ENCODE measurements around the gene NMRAL1. TPM values are rescaled to one million over a fixed set of nuclear protein-coding genes. Genes with fewer than 3 reads are reported as not detected.

Gene NMRAL1
- polyA plus RNA-seq, 3 donors = 39.2 to 57.0 (median 49.4) TPM

- H3K36me3 ChIP-seq (replicated peaks in 1 of 2; ENCODE audit: control insufficient read depth in 1 of 2, insufficient read depth in 2 of 2, low read length in 2 of 2) = peaks cover 20 to 29% of the 10 kb centered on the region in 2 donors
- H3K4me1 ChIP-seq (ENCODE audit: control insufficient read depth in 1 of 2, insufficient read depth in 2 of 2, low read length in 2 of 2) = peaks cover 14% of the 10 kb centered on the region in 2 donors
- H3K27me3 ChIP-seq (ENCODE audit: control insufficient read depth in 2 of 2, insufficient read depth in 2 of 2, low read length in 2 of 2) = no peaks in the 10 kb centered on the region
- no peaks in the 10 kb centered on the region for H3K9me3 Mint-ChIP-seq
- no peak overlapping the region for H3K27ac ChIP-seq (ENCODE audit: low read depth in 1 of 2, low read length in 2 of 2)
- DNase-seq = no peak
- H3K79me2 ChIP-seq (ENCODE audit: insufficient read depth, low read length) = peaks cover 57% of the 10 kb centered on the region
- H3K27ac Mint-ChIP-seq = peak overlapping the region in 1 of 7 donors; percentile 32
- TF ChIP-seq CTCF (IDR thresholded peaks at IDR 0.05) = no peak
- H3K36me3 Mint-ChIP-seq = peaks cover 17 to 37% of the 10 kb centered on the region in 2 donors
- H3K4me3 ChIP-seq (replicated peaks in 1 of 3; ENCODE audit: low read depth in 2 of 3, low read length in 3 of 3) = no peak overlapping the region
- no CpG with 5 or more reads among the region's 1 CpG for WGBS (ENCODE audit: insufficient coverage)
- H3K4me3 Mint-ChIP-seq = no peak overlapping the region
- no peak overlapping the region for H2AFZ ChIP-seq (ENCODE audit: insufficient read depth, low read depth, low read length, poor library complexity, severe bottlenecking)
- intact Hi-C loops (cut with micrococcal nuclease) = no loop called here
- H3K4me2 ChIP-seq (replicated peaks; ENCODE audit: extremely low read depth, low read length, poor library complexity, severe bottlenecking) = no peak overlapping the region
- no peaks in the 10 kb centered on the region for H3K9me3 ChIP-seq (replicated peaks in 1 of 2; ENCODE audit: control insufficient read depth in 1 of 2, insufficient read depth in 1 of 2, low read length in 2 of 2)
- peaks cover 18% of the 10 kb centered on the region for H3K4me1 Mint-ChIP-seq
- H3K27me3 Mint-ChIP-seq (ENCODE audit: low read depth in 3 of 3) = no peaks in the 10 kb centered on the region
- H3K9ac ChIP-seq (ENCODE audit: insufficient read depth, low read length, poor library complexity, severe bottlenecking) = no peak overlapping the region
- H4K20me1 ChIP-seq (ENCODE audit: insufficient read depth, low read length) = peaks cover 19% of the 10 kb centered on the region
These were observed 7.5 kb upstream of the NMRAL1 start for GRCh38 chr16:4481963-4482362.

GRCh38 chr16:4481526-4481925 is 7.1 kb upstream of the NMRAL1 start:
- H3K27ac Mint-ChIP-seq = no peak overlapping the region
- peaks cover 20% of the 10 kb centered on the region for H3K4me1 Mint-ChIP-seq
- no peak overlapping the region for H3K4me3 Mint-ChIP-seq

More at GRCh38 chr16:4481526-4481925, 7.1 kb upstream of the NMRAL1 start:
- no peak overlapping the region for H3K4me2 ChIP-seq (replicated peaks; ENCODE audit: extremely low read depth, low read length, poor library complexity, severe bottlenecking)
- H3K4me3 ChIP-seq (replicated peaks in 1 of 3; ENCODE audit: low read depth in 2 of 3, low read length in 3 of 3) = no peak overlapping the region
- no peaks in the 10 kb centered on the region for H3K9me3 Mint-ChIP-seq
- peaks cover 19% of the 10 kb centered on the region for H4K20me1 ChIP-seq (ENCODE audit: insufficient read depth, low read length)
- peaks cover 18 to 19% of the 10 kb centered on the region in 2 donors for H3K4me1 ChIP-seq (ENCODE audit: control insufficient read depth in 1 of 2, insufficient read depth in 2 of 2, low read length in 2 of 2)
- H3K27ac ChIP-seq (ENCODE audit: low read depth in 1 of 2, low read length in 2 of 2) = no peak overlapping the region
- TF ChIP-seq CTCF (IDR thresholded peaks at IDR 0.05) = no peak
- H3K9ac ChIP-seq (ENCODE audit: insufficient read depth, low read length, poor library complexity, severe bottlenecking) = no peak overlapping the region
- H3K36me3 Mint-ChIP-seq = peaks cover 17 to 34% of the 10 kb centered on the region in 2 donors
- H3K9me3 ChIP-seq (replicated peaks in 1 of 2; ENCODE audit: control insufficient read depth in 1 of 2, insufficient read depth in 1 of 2, low read length in 2 of 2) = no peaks in the 10 kb centered on the region
- H2AFZ ChIP-seq (ENCODE audit: insufficient read depth, low read depth, low read length, poor library complexity, severe bottlenecking) = no peak overlapping the region
- intact Hi-C loops (cut with micrococcal nuclease) = no loop called here
- H3K79me2 ChIP-seq (ENCODE audit: insufficient read depth, low read length) = peaks cover 59% of the 10 kb centered on the region
- no CpG with 5 or more reads among the region's 2 CpGs for WGBS (ENCODE audit: insufficient coverage)
- H3K27me3 ChIP-seq (ENCODE audit: control insufficient read depth in 2 of 2, insufficient read depth in 2 of 2, low read length in 2 of 2) = no peaks in the 10 kb centered on the region
- no peak for DNase-seq
- no peaks in the 10 kb centered on the region for H3K27me3 Mint-ChIP-seq (ENCODE audit: low read depth in 3 of 3)
- H3K36me3 ChIP-seq (replicated peaks in 1 of 2; ENCODE audit: control insufficient read depth in 1 of 2, insufficient read depth in 2 of 2, low read length in 2 of 2) = peaks cover 20 to 25% of the 10 kb centered on the region in 2 donors

Measured in CD14-positive monocyte (primary cell).